ENCODE data around the gene HS1BP3.

Gene HS1BP3

GRCh38 chr2:20593072-20594034 lies 57.5 kb downstream of the HS1BP3 start:
- no peaks in the 10 kb centered on the region for H3K79me2 ChIP-seq (ENCODE audit: insufficient read depth, low read length)
- TF ChIP-seq CTCF (IDR thresholded peaks at IDR 0.05; ENCODE audit: insufficient read depth, low read length, poor library complexity, severe bottlenecking) (no peak), EZH2phosphoT487 (conservative IDR thresholded peaks at IDR 0.05; ENCODE audit: low read length) (no peak)
- H3K36me3 ChIP-seq (ENCODE audit: low read length) = no peaks in the 10 kb centered on the region
- no peaks in the 10 kb centered on the region for H3K9me2 ChIP-seq (replicated peaks; ENCODE audit: insufficient read depth, low read length)
- H3K27ac ChIP-seq (ENCODE audit: low read depth, low read length) = no peak overlapping the region
- no peak overlapping the region for H3K4me3 ChIP-seq (ENCODE audit: insufficient read depth, low read length, poor library complexity, severe bottlenecking)
- H2AFZ ChIP-seq (ENCODE audit: low read depth, low read length, severe bottlenecking) = no peak overlapping the region
- H4K20me1 ChIP-seq (ENCODE audit: low read depth, low read length) = no peaks in the 10 kb centered on the region
- H3F3A ChIP-seq (ENCODE audit: insufficient read depth) = no peaks in the 10 kb centered on the region
- no peaks in the 10 kb centered on the region for H3K27me3 ChIP-seq (ENCODE audit: low read length)
- H3K9me3 ChIP-seq (ENCODE audit: insufficient read depth, low read length) = no peaks in the 10 kb centered on the region
- no peak overlapping the region for H3K9ac ChIP-seq (ENCODE audit: low read length)
- no peak overlapping the region for H3K4me2 ChIP-seq (ENCODE audit: low read depth, low read length, poor library complexity, severe bottlenecking)

- H3K9me3 ChIP-seq (ENCODE audit: insufficient read depth, low read length) = no peaks in the 10 kb centered on the region
- no peaks in the 10 kb centered on the region for H3K9me2 ChIP-seq (replicated peaks; ENCODE audit: insufficient read depth, low read length)
- no peaks in the 10 kb centered on the region for H3F3A ChIP-seq (ENCODE audit: insufficient read depth)
- H2AFZ ChIP-seq (ENCODE audit: low read depth, low read length, severe bottlenecking) = no peak overlapping the region
- no peak overlapping the region for H3K27ac ChIP-seq (ENCODE audit: low read depth, low read length)
- no peak overlapping the region for H3K9ac ChIP-seq (ENCODE audit: low read length)
- H3K27me3 ChIP-seq (ENCODE audit: low read length) = no peaks in the 10 kb centered on the region
- H3K79me2 ChIP-seq (ENCODE audit: insufficient read depth, low read length) = no peaks in the 10 kb centered on the region
- H3K36me3 ChIP-seq (ENCODE audit: low read length) = no peaks in the 10 kb centered on the region
- no peak overlapping the region for H3K4me3 ChIP-seq (ENCODE audit: insufficient read depth, low read length, poor library complexity, severe bottlenecking)
- no peak overlapping the region for H3K4me2 ChIP-seq (ENCODE audit: low read depth, low read length, poor library complexity, severe bottlenecking)
- no peak for TF ChIP-seq CTCF (IDR thresholded peaks at IDR 0.05; ENCODE audit: insufficient read depth, low read length, poor library complexity, severe bottlenecking)
- no peak for TF ChIP-seq EZH2phosphoT487 (conservative IDR thresholded peaks at IDR 0.05; ENCODE audit: low read length)
- no peaks in the 10 kb centered on the region for H4K20me1 ChIP-seq (ENCODE audit: low read depth, low read length)
These were observed 58.5 kb downstream of the HS1BP3 start for GRCh38 chr2:20592106-20593071.

GRCh38 chr2:20590704-20591515 lies 60.0 kb downstream of the HS1BP3 start:
- Histone ChIP-seq H4K20me1 (ENCODE audit: low read depth, low read length) (no peaks in the 10 kb centered on the region), H3K9me3 (ENCODE audit: insufficient read depth, low read length) (no peaks in the 10 kb centered on the region), H3K27ac (ENCODE audit: low read depth, low read length) (no peak overlapping the region), H3K4me3 (ENCODE audit: insufficient read depth, low read length, poor library complexity, severe bottlenecking) (no peak overlapping the region), H3F3A (ENCODE audit: insufficient read depth) (no peaks in the 10 kb centered on the region), H3K79me2 (ENCODE audit: insufficient read depth, low read length) (no peaks in the 10 kb centered on the region), H2AFZ (ENCODE audit: low read depth, low read length, severe bottlenecking) (no peak overlapping the region), H3K9me2 (replicated peaks; ENCODE audit: insufficient read depth, low read length) (no peaks in the 10 kb centered on the region), H3K36me3 (ENCODE audit: low read length) (no peaks in the 10 kb centered on the region), H3K9ac (ENCODE audit: low read length) (no peak overlapping the region), H3K4me2 (ENCODE audit: low read depth, low read length, poor library complexity, severe bottlenecking) (no peak overlapping the region), H3K27me3 (ENCODE audit: low read length) (no peaks in the 10 kb centered on the region)
- TF ChIP-seq EZH2phosphoT487 (conservative IDR thresholded peaks at IDR 0.05; ENCODE audit: low read length) = no peak
- no peak for TF ChIP-seq CTCF (IDR thresholded peaks at IDR 0.05; ENCODE audit: insufficient read depth, low read length, poor library complexity, severe bottlenecking)
